ENCODE measurements around the gene TIAM2. TPM values are rescaled to one million over a fixed set of nuclear protein-coding genes. Genes with fewer than 3 reads are reported as not detected.
A peak's percentile ranks its signal among the peaks of the same experiment; 100 is the strongest.
"Not testable (repeated sequence)": the region's sequence is repeated elsewhere in the genome, so short reads cannot be mapped to it uniquely, and the experiment has no call there.

The TIAM2 gene
- total RNA-seq, 1 donor from 2014 or later, result 5.9 TPM

- Histone ChIP-seq H3K36me3 (no peaks in the 10 kb centered on the region), H3K4me1 (no peaks in the 10 kb centered on the region), H3K9me3 (no peaks in the 10 kb centered on the region), H3K27ac (no peak overlapping the region), H3K4me3 (no peak overlapping the region), H3K27me3 (ENCODE audit: low read depth) (no peaks in the 10 kb centered on the region)
- TF ChIP-seq CTCF (IDR thresholded peaks at IDR 0.05), result no peak
- ATAC-seq (peak in 1 of 2 donors; percentile 42), DNase-seq (no peak)
- intact Hi-C loops (cut with DNase I), result no loop called here
These were observed 122.7 kb downstream of the TIAM2 start for GRCh38 chr6:155117785-155118184.

GRCh38 chr6:155119201-155119600 is 124.1 kb downstream of the TIAM2 start:
- H3K4me3 ChIP-seq; H3K27me3 ChIP-seq (ENCODE audit: low read depth); H3K36me3 ChIP-seq; intact Hi-C loops (cut with DNase I); H3K9me3 ChIP-seq; DNase-seq; ATAC-seq; H3K27ac ChIP-seq; H3K4me1 ChIP-seq: not testable (repeated sequence)

- Histone ChIP-seq H3K36me3 (no peaks in the 10 kb centered on the region), H3K27ac (no peak overlapping the region), H3K9me3 (no peaks in the 10 kb centered on the region), H3K4me3 (no peak overlapping the region), H3K27me3 (ENCODE audit: low read depth) (no peaks in the 10 kb centered on the region), H3K4me1 (no peaks in the 10 kb centered on the region)
- DNase-seq (no peak), ATAC-seq (no peak)
- no peak for TF ChIP-seq CTCF (IDR thresholded peaks at IDR 0.05)
- intact Hi-C loops (cut with DNase I), result no loop called here
These were observed 124.9 kb downstream of the TIAM2 start for GRCh38 chr6:155120034-155120433.

- ATAC-seq (no peak), DNase-seq (no peak)
- H3K27me3 ChIP-seq (ENCODE audit: low read depth), result no peaks in the 10 kb centered on the region
- no peak overlapping the region for H3K4me3 ChIP-seq
- intact Hi-C loops (cut with DNase I), result no loop called here
- no peaks in the 10 kb centered on the region for H3K36me3 ChIP-seq
- no peak for TF ChIP-seq CTCF (IDR thresholded peaks at IDR 0.05)
- no peaks in the 10 kb centered on the region for H3K9me3 ChIP-seq
- no peaks in the 10 kb centered on the region for H3K4me1 ChIP-seq
- H3K27ac ChIP-seq, result no peak overlapping the region
These were observed 126.2 kb downstream of the TIAM2 start for GRCh38 chr6:155121294-155121693.

GRCh38 chr6:155121699-155122098 is 126.6 kb downstream of the TIAM2 start:
- Histone ChIP-seq H3K4me1 (no peaks in the 10 kb centered on the region), H3K27ac (no peak overlapping the region), H3K27me3 (ENCODE audit: low read depth) (no peaks in the 10 kb centered on the region), H3K9me3 (no peaks in the 10 kb centered on the region), H3K36me3 (no peaks in the 10 kb centered on the region), H3K4me3 (no peak overlapping the region)
- intact Hi-C loops (cut with DNase I), result no loop called here
- ATAC-seq (peak in 1 of 2 donors; percentile 29), DNase-seq (no peak)
- TF ChIP-seq CTCF (IDR thresholded peaks at IDR 0.05), result no peak

- ATAC-seq (no peak), DNase-seq (no peak)
- no peaks in the 10 kb centered on the region for H3K4me1 ChIP-seq
- H3K27me3 ChIP-seq (ENCODE audit: low read depth), result no peaks in the 10 kb centered on the region
- H3K4me3 ChIP-seq, result no peak overlapping the region
- H3K9me3 ChIP-seq, result no peaks in the 10 kb centered on the region
- no peak for TF ChIP-seq CTCF (IDR thresholded peaks at IDR 0.05)
- intact Hi-C loops (cut with DNase I), result no loop called here
- no peak overlapping the region for H3K27ac ChIP-seq
- no peaks in the 10 kb centered on the region for H3K36me3 ChIP-seq
These were observed 127.3 kb downstream of the TIAM2 start for GRCh38 chr6:155122199-155122950.

Data from lower lobe of right lung (tissue), 2 donors.